WERI-Rb-1 (cell line): ENCODE data around the gene ELOA.

Experiments
- DNase-seq: peaks from one replicate; pipeline ENCODE4 v3.0.0-alpha.2; 2020
- H3K27ac ChIP-seq: fragments of 250-450 bp; sonication (Bioruptor Pico); 2 replicates; pipeline ENCODE4 v1.5.1; 2020; ENCODE audit warnings: mild to moderate bottlenecking, moderate library complexity
- H3K27me3 ChIP-seq: fragments of 250-450 bp; sonication (Bioruptor Pico); 2 replicates; pipeline ENCODE4 v1.5.1; 2021; ENCODE audit warnings: mild to moderate bottlenecking, low read depth, moderate library complexity; ENCODE audit not compliant: insufficient read depth, severe bottlenecking
- H3K36me3 ChIP-seq: fragments of 250-450 bp; sonication (Bioruptor Pico); 2 replicates; pipeline ENCODE4 v1.5.1; 2020; ENCODE audit warnings: mild to moderate bottlenecking, moderate library complexity
- H3K4me3 ChIP-seq: 2 replicates; pipeline ENCODE4 v1.5.1; 2011; ENCODE audit warnings: low read depth, mild to moderate bottlenecking, control low read depth, low read length
- H3K9me3 ChIP-seq: fragments of 250-450 bp; sonication (Bioruptor Pico); 2 replicates; pipeline ENCODE4 v1.5.1; 2021; ENCODE audit warnings: mild to moderate bottlenecking, moderate library complexity; ENCODE audit not compliant: severe bottlenecking
- TF ChIP-seq, protein P1 (sequence below): IDR thresholded peaks from 2 replicates; pipeline ENCODE4 v1.5.1; 2011; ENCODE audit warnings: low read depth, mild to moderate bottlenecking, control low read depth, inconsistent platforms, low read length

ELOA gene

GRCh38 chr1:23804183-23804835, 61.0 kb downstream of the ELOA start:
- TF ChIP-seq, protein P1, sequence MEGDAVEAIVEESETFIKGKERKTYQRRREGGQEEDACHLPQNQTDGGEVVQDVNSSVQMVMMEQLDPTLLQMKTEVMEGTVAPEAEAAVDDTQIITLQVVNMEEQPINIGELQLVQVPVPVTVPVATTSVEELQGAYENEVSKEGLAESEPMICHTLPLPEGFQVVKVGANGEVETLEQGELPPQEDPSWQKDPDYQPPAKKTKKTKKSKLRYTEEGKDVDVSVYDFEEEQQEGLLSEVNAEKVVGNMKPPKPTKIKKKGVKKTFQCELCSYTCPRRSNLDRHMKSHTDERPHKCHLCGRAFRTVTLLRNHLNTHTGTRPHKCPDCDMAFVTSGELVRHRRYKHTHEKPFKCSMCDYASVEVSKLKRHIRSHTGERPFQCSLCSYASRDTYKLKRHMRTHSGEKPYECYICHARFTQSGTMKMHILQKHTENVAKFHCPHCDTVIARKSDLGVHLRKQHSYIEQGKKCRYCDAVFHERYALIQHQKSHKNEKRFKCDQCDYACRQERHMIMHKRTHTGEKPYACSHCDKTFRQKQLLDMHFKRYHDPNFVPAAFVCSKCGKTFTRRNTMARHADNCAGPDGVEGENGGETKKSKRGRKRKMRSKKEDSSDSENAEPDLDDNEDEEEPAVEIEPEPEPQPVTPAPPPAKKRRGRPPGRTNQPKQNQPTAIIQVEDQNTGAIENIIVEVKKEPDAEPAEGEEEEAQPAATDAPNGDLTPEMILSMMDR, result peak; percentile 31; the same call in 1 of the 2 replicates
- H3K27me3 ChIP-seq, result no peaks in the 10 kb centered on the region
- DNase-seq, result no peak
- no peak overlapping the region for H3K4me3 ChIP-seq
- no peaks in the 10 kb centered on the region for H3K9me3 ChIP-seq
- H3K27ac ChIP-seq, result no peak overlapping the region
- no peaks in the 10 kb centered on the region for H3K36me3 ChIP-seq

DNA sequence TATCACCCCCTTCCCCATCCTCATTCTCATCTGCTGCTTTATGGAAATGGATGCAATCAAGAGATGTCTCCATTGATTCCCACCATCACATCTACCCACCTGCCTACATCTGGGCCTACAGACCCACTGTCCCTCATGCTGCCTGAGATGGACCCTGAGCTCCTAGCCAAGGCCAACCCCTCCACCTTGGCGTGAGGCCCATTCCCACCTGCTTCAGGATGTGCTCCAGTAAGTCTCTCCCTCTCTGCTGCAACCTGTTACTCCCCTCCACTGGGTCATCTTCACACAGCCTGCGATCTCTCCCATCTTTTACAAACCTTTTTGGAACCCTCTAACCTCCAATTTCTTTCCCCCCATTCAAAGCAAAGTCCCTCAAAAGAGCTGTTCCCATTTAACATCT, 61.8 kb downstream of the ELOA start:
- H3K9me3 ChIP-seq, result no peaks in the 10 kb centered on the region
- DNase-seq, result no peak
- H3K4me3 ChIP-seq, result no peak overlapping the region
- TF ChIP-seq, protein P1, result no peak
- H3K36me3 ChIP-seq, result no peaks in the 10 kb centered on the region
- H3K27ac ChIP-seq, result no peak overlapping the region
- H3K27me3 ChIP-seq, result no peaks in the 10 kb centered on the region

- DNase-seq, result no peak
Measured at GRCh38 chr1:23806280-23806679, 63.0 kb downstream of the ELOA start.

DNA sequence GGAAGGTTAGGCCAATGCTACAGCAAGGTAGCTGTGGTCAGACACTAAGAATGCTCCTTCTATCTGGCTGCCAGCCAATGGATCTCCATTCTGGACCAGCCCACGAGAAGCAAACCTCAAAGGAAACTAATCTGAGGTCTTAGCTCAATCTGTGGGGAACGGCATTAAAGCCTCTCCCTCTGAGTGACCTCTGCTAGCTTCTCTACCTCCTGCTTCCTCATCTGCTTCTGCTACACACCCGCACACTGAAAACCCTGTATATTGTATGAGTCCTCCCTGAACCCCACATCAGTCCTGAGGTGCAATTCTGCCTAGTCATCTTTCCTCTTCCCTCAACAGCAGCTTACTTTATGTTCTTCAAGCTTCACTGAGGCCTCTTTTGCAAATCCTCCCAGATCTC, 64.2 kb downstream of the ELOA start:
- Histone ChIP-seq H3K4me3 (no peak overlapping the region), H3K36me3 (no peaks in the 10 kb centered on the region)
- TF ChIP-seq, protein P1, result no peak

More at GRCh38 chr1:23806280-23806679, 63.0 kb downstream of the ELOA start:
- TF ChIP-seq, protein P1, result no peak
- no peaks in the 10 kb centered on the region for H3K9me3 ChIP-seq
- no peak overlapping the region for H3K4me3 ChIP-seq
- H3K27me3 ChIP-seq, result no peaks in the 10 kb centered on the region
- no peak overlapping the region for H3K27ac ChIP-seq
- H3K36me3 ChIP-seq, result no peaks in the 10 kb centered on the region

GRCh38 chr1:23809751-23810171, 66.5 kb downstream of the ELOA start:
- peak; percentile 80 for DNase-seq
- Histone ChIP-seq H3K36me3 (no peaks in the 10 kb centered on the region), H3K4me3 (no peak overlapping the region), H3K27ac (no peak overlapping the region), H3K27me3 (no peaks in the 10 kb centered on the region), H3K9me3 (no peaks in the 10 kb centered on the region)
- TF ChIP-seq, protein P1, result peak; percentile 94

More for the DNA sequence above, 64.2 kb downstream of the ELOA start:
- no peak for DNase-seq
- H3K9me3 ChIP-seq, result no peaks in the 10 kb centered on the region
- H3K27me3 ChIP-seq, result no peaks in the 10 kb centered on the region
- H3K27ac ChIP-seq, result no peak overlapping the region
